Heart left ventricle (tissue), 16 donors: ENCODE data around the gene FOXP1. TPM values are rescaled to one million over a fixed set of nuclear protein-coding genes. Genes with fewer than 3 reads are reported as not detected.

Experiments
- ATAC-seq, 4 donors: fragments of 200-7000 bp; cut with Tn5 transposase; one replicate each; pipeline ENCODE4 v1.9.1; 2020 to 2022; ENCODE audit warnings: moderate library complexity in 4 of 4, mild to moderate bottlenecking in 3 of 4, moderate number of reproducible peaks in 1 of 4
- DNase-seq, 5 donors: peaks; one replicate each; pipeline ENCODE4 v3.0.0-alpha.2; 2020
- H3K27ac ChIP-seq, 12 donors: fragments of 200-600 bp; sonication (generic) in 4 of 12; one replicate each; pipeline versions ENCODE4 v1.5.0 to v1.8.0; 2016 to 2022; ENCODE audit warnings: mild to moderate bottlenecking in 2 of 12
- H3K27me3 ChIP-seq, 9 donors: fragments of 200-600 bp; sonication (generic) in 2 of 9; one replicate each; pipeline versions ENCODE4 v1.5.1 to v1.8.0; 2016 to 2022; ENCODE audit warnings: mild to moderate bottlenecking in 3 of 9
- H3K36me3 ChIP-seq, 9 donors: fragments of 200-600 bp; sonication (generic) in 2 of 9; one replicate each; pipeline versions ENCODE4 v1.5.0 to v1.8.0; 2018 to 2022; ENCODE audit warnings: mild to moderate bottlenecking in 2 of 9
- H3K4me1 ChIP-seq, 12 donors: fragments of 200-600 bp; sonication (generic) in 4 of 12; one replicate each; pipeline versions ENCODE4 v1.5.0 to v1.8.0; 2016 to 2022; ENCODE audit warnings: mild to moderate bottlenecking in 3 of 12
- H3K4me3 ChIP-seq, 12 donors: fragments of 200-600 bp; sonication (generic) in 4 of 12; one replicate each; pipeline versions ENCODE4 v1.5.0 to v1.8.0; 2017 to 2022; ENCODE audit warnings: mild to moderate bottlenecking in 9 of 12, moderate library complexity in 4 of 12
- H3K9me3 ChIP-seq, 12 donors: fragments of 200-600 bp; sonication (generic) in 4 of 12; one replicate each; pipeline versions ENCODE4 v1.5.0 to v1.8.0; 2016 to 2022; ENCODE audit warnings: mild to moderate bottlenecking in 1 of 12
- CTCF ChIP-seq, 12 donors: fragments of 200-600 bp; sonication (generic) in 4 of 12; IDR thresholded peaks; one replicate each; pipeline versions ENCODE4 v1.5.0 to v1.8.0; 2018 to 2022; ENCODE audit warnings: antibody characterized with exemption in 12 of 12, mild to moderate bottlenecking in 5 of 12
- POLR2A ChIP-seq, 2 donors: fragments of 450-650 bp; IDR thresholded peaks; one replicate each; pipeline ENCODE4 v1.6.1; 2017; ENCODE audit warnings: antibody characterized with exemption in 2 of 2, mild to moderate bottlenecking in 2 of 2, moderate library complexity in 2 of 2
- WGBS, 4 donors: extraction: QIAGEN DNeasy Blood & Tissue Kit in 2 of 4; methylation state at CpG; one replicate each; pipeline versions ENCODE4 v1.1.5 to v1.1.7; 2013 to 2018; 5-methylcytosine and 5-hydroxymethylcytosine counted together
- intact Hi-C, 10 donors: fragments of 100-400 bp; cut with DNase I; formaldehyde crosslinking; loops; one replicate each; pipeline versions ENCODE4 v1.11.1 to v1.14.2; 2022
- polyA plus RNA-seq, 2 donors: library from polyadenylated mRNA; stranded (reverse); fragments of 200-250 nt; gene quantifications; one replicate each; pipeline ENCODE4 v1.2.3, GENCODE V29; 2013
- total RNA-seq, 9 donors: library from RNA; depleted of rRNA in 2 of 9; stranded (reverse); fragments of >200 nt in 2 of 9; fragmentation: NEBNext Ultra II Directional in 3 of 9; extraction: Animal tissue kit (Norgen Biotek cat#: 25700) in 3 of 9; gene quantifications; one replicate each; pipeline versions ENCODE4 v1.1.0 to v1.2.4, GENCODE V29; 2016 to 2023
- donor health status: ischemic (EF 13 %, LVEDD 7.1; RV severe dilation, severe dysfunction).
- donor health status: healthy with polysubstance abuse.
- donor health status: DM: no; HTN: yes; CAD: no.
- donor health status: DM: no; HTN: no; CAD: no.
- donor health status: ischemic (EF 25% LVEDD 6.9; RV normal size, moderate dysfunction).
- donor health status: ischemic (EF 25% LVEDD 5.7; RV mildly dilated, moderate dysfunction).
- donor health status: healthy.
- donor health status: DM: yes; HTN: yes; CAD: no.
- donor health status: ischemic (EF 35%, LVEDD 5.7; RV mildly dilated, moderate dysfunction).
- donor health status: nonischemic (EF 11% LVEDD 7.7; RV severe dilation, severe dysfunction).
- donor health status: DM: yes; HTN: yes; CAD: no.
- donor health status: PGD.
- donor health status: ischemic (EF 29% LVEDD 5.4; RV normal size, mild dysfunction).
- donor health status: nonischemic (EF 23%, LVEDD 6.1; RV moderate dilation, normal function).

FOXP1 gene
- total and polyA plus RNA-seq, 11 donors = 14.9 to 67.8 (median 41.1) TPM

- intact Hi-C loops = no loop called here
- H3K9me3 ChIP-seq = no peaks in the 10 kb centered on the region
- 84 to 88% (median 85%) methylated on average over 5 of the region's 5 CpGs for WGBS, 4 donors
Observed at GRCh38 chr3:70990723-70991122, 592.8 kb downstream of the FOXP1 start.

DNA sequence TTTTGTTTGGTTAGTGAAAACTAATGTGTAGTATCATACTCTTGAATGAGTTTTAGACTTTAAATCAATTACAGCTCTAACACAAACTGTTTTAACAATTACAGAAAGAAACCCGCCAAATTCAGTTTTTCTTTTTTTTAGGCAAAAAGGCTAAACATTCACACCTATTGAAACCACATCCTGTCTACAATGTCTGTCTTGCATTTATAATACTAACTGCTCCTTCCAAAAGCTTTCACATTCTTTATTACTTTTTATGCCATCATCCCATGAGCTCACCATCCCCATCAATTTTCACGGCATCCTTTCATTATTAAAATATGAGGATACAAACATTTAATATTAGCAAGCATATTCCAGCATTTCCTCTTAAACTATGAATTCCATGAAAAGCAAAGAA is 593.3 kb downstream of the FOXP1 start:
- Histone ChIP-seq H3K36me3 (peaks cover 3 to 65% (median 53%) of the 10 kb centered on the region in 9 donors), H3K9me3 (no peaks in the 10 kb centered on the region), H3K27ac (peak overlapping the region in 8 of 12 donors; percentile 15 to 77 (median 52)), H3K4me1 (peaks cover 0 to 38% (median 21%) of the 10 kb centered on the region in 12 donors), H3K27me3 (no peaks in the 10 kb centered on the region), H3K4me3 (no peak overlapping the region)
- WGBS, 4 donors = 87 to 91% (median 88%) methylated on average over 2 of the region's 2 CpGs
- no peak for TF ChIP-seq CTCF (IDR thresholded peaks at IDR 0.05)
- no peak for TF ChIP-seq POLR2A (IDR thresholded peaks at IDR 0.05)
- intact Hi-C loops = no loop called here
- ATAC-seq (no peak), DNase-seq (no peak)

More at GRCh38 chr3:70990723-70991122, 592.8 kb downstream of the FOXP1 start:
- Histone ChIP-seq H3K36me3 (peaks cover 3 to 65% (median 47%) of the 10 kb centered on the region in 9 donors), H3K4me3 (no peak overlapping the region), H3K27me3 (no peaks in the 10 kb centered on the region), H3K27ac (peak overlapping the region in 5 of 12 donors; percentile 46 to 69 (median 53)), H3K4me1 (peaks cover 0 to 38% (median 21%) of the 10 kb centered on the region in 12 donors)
- DNase-seq (no peak), ATAC-seq (no peak)
- no peak for TF ChIP-seq CTCF (IDR thresholded peaks at IDR 0.05)
- TF ChIP-seq POLR2A (IDR thresholded peaks at IDR 0.05) = no peak

- TF ChIP-seq POLR2A (IDR thresholded peaks at IDR 0.05) (no peak), CTCF (IDR thresholded peaks at IDR 0.05) (no peak)
- ATAC-seq (peak in 3 of 4 donors; percentile 30 to 82 (median 71)), DNase-seq (no peak)
- 52 to 68% (median 57%) methylated on average over 3 of the region's 3 CpGs for WGBS, 4 donors
- intact Hi-C loops = no loop called here
- H3K9me3 ChIP-seq = no peaks in the 10 kb centered on the region
- H3K36me3 ChIP-seq = peaks cover 3 to 67% (median 59%) of the 10 kb centered on the region in 9 donors
- H3K4me3 ChIP-seq = no peak overlapping the region
- no peaks in the 10 kb centered on the region for H3K27me3 ChIP-seq
- peaks cover 0 to 43% (median 24%) of the 10 kb centered on the region in 12 donors for H3K4me1 ChIP-seq
- peak overlapping the region in 11 of 12 donors; percentile 15 to 77 (median 46) for H3K27ac ChIP-seq
Observed at GRCh38 chr3:70989174-70989573, 594.4 kb downstream of the FOXP1 start.

DNA sequence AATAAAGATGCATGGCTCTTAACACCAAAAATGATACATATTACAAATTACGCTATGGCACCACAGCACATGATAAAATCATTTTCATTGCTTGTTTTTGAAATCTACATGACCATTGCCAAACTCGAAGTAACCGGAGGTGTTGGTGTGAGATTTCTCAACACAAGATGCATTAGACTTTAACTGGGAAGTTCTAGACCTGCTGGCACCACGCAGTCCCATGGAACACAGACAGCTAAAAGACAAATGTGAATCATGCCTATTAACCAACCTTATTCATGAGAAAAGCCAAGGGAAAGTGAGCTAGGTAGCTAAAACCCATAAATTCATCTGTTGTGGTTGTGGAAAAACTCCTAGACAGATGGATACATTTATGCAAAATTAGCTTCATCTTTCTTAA is 595.4 kb downstream of the FOXP1 start:
- peaks cover 3 to 64% (median 56%) of the 10 kb centered on the region in 9 donors for H3K36me3 ChIP-seq
- peaks cover 2 to 54% (median 33%) of the 10 kb centered on the region in 12 donors for H3K4me1 ChIP-seq
- no peaks in the 10 kb centered on the region for H3K9me3 ChIP-seq
- intact Hi-C loops = no loop called here
- H3K27ac ChIP-seq = peak overlapping the region in 5 of 12 donors; percentile 39 to 85 (median 53)
- no peak for ATAC-seq
- no peaks in the 10 kb centered on the region for H3K27me3 ChIP-seq
- WGBS, 4 donors = 88 to 97% (median 95%) methylated on average over 4 of the region's 4 CpGs
- DNase-seq = no peak
- TF ChIP-seq POLR2A (IDR thresholded peaks at IDR 0.05) (no peak), CTCF (IDR thresholded peaks at IDR 0.05) (no peak)
- no peak overlapping the region for H3K4me3 ChIP-seq
